ENCODE data around the gene NLRP9. TPM values are rescaled to one million over a fixed set of nuclear protein-coding genes. Genes with fewer than 3 reads are reported as not detected.
A peak's percentile ranks its signal among the peaks of the same experiment; 100 is the strongest.

Gene NLRP9
- total and polyA plus RNA-seq, 2 donors (not counting 1 experiment from before 2014, with no cell fraction given) = not detected

DNA sequence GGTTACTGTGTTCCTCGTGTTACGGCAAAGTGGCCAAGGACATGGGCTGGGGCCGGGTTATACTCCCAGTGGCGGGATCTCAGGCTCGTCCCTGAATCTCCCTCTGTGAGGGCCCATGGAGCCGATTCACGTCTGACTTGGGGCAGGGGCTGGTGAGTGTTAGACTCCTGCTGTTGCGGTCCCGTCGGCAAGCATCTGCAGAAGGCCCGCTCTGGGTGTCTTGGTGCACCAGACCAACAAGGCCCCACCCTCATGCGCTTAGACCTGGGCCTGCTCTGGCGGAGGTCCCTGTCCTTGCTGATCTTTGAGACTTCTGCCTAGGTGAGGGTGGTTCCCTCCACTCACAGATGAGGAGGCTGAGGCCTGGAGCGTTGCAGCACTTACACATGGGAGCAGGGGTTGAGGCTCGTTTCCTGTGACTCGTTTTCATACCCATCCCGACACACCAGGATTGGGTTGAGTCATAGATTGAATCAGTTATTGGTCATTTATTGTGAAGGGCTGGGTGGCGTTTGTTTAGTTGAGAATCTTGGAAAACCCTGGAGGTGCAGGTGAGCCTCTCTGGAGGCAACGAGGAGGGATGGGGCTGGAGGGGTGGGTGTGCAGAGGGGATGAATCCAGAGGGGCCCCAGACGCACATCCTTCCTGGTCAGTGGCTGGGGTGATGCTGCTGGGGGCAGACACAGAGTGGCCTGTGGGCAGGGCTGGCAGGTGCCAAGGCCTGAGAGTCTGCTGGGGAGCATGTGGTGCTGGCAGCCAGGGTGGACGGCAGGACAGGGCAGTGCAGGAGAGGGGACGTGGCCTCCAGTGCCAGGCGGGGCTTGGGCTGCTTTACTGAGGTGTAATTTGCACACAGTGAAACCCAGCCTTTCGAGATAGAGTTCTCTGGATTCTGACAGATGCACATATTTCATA lies 58.6 kb downstream of the NLRP9 start:
- H3K4me3 ChIP-seq (replicated peaks in 1 of 4; ENCODE audit: control extremely low read depth in 1 of 4, insufficient read depth in 1 of 4, low read depth in 3 of 4, low read length in 4 of 4) = no peak overlapping the region
- no peaks in the 10 kb centered on the region for H3K9me3 ChIP-seq (ENCODE audit: control insufficient read depth, insufficient read depth, low read depth, low read length)
- peaks cover 80% of the 10 kb centered on the region for H3K79me2 ChIP-seq (ENCODE audit: control insufficient read depth, insufficient read depth, low read length)
- peak overlapping the region; percentile 42 for H3K27ac ChIP-seq (ENCODE audit: insufficient read depth, low read length)
- peak in 1 of 2 donors; percentile 19 for DNase-seq (ENCODE audit: low read depth in 2 of 2)
- H4K20me1 ChIP-seq (ENCODE audit: control insufficient read depth, extremely low read depth, insufficient read depth, low read length) = peaks cover 2% of the 10 kb centered on the region
- H3K27me3 ChIP-seq (ENCODE audit: control insufficient read depth, insufficient read depth, low read length) = no peaks in the 10 kb centered on the region
- TF ChIP-seq EZH2 (IDR thresholded peaks at IDR 0.05; ENCODE audit: low read length, missing control alignments) = no peak
- TF ChIP-seq, protein P1, sequence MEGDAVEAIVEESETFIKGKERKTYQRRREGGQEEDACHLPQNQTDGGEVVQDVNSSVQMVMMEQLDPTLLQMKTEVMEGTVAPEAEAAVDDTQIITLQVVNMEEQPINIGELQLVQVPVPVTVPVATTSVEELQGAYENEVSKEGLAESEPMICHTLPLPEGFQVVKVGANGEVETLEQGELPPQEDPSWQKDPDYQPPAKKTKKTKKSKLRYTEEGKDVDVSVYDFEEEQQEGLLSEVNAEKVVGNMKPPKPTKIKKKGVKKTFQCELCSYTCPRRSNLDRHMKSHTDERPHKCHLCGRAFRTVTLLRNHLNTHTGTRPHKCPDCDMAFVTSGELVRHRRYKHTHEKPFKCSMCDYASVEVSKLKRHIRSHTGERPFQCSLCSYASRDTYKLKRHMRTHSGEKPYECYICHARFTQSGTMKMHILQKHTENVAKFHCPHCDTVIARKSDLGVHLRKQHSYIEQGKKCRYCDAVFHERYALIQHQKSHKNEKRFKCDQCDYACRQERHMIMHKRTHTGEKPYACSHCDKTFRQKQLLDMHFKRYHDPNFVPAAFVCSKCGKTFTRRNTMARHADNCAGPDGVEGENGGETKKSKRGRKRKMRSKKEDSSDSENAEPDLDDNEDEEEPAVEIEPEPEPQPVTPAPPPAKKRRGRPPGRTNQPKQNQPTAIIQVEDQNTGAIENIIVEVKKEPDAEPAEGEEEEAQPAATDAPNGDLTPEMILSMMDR (conservative IDR thresholded peaks at IDR 0.05 in 1 of 2, IDR thresholded peaks at IDR 0.05 in 1 of 2; ENCODE audit: low read depth in 1 of 2, low read length in 2 of 2) = no peak
- H3K4me1 ChIP-seq (ENCODE audit: control insufficient read depth, extremely low read depth, insufficient read depth, low read length) = peaks cover 17% of the 10 kb centered on the region
- H2AFZ ChIP-seq (ENCODE audit: low read length) = no peak overlapping the region
- H3K36me3 ChIP-seq (ENCODE audit: control insufficient read depth, insufficient read depth, low read length) = peaks cover 23% of the 10 kb centered on the region
- H3K9ac ChIP-seq (ENCODE audit: insufficient read depth, low read length) = no peak overlapping the region
- H3K4me2 ChIP-seq (ENCODE audit: extremely low read depth, insufficient read depth, low read length) = no peak overlapping the region

DNA sequence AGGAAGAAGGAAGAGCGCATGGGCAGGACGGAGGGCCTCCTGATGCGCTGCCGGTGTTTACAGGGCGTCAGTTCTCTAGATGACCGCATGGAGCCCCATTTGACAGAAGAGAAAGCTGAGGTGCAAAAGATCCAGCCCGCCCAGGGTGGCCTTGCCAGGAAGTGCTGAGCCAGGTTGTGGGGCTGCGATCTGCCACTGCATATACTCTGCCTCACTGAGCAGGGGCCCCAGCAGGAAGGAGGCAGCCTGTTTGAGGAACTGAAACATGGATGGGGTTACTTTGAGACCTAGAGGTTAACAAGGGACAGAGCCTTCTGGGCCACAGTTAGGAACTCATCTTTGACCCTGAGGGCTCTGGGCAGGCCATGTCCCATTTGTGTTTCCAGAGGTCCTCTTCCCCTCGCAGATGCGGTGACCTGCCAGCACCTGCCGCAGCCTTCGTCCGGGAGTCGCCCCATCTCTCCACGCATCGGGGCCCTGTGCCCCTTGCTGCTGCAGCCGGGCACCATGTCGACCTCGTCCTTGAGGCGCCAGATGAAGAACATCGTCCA lies 60.0 kb downstream of the NLRP9 start:
- TF ChIP-seq, protein P1 (conservative IDR thresholded peaks at IDR 0.05 in 1 of 2, IDR thresholded peaks at IDR 0.05 in 1 of 2; ENCODE audit: low read depth in 1 of 2, low read length in 2 of 2) = no peak
- no peak for TF ChIP-seq EZH2 (IDR thresholded peaks at IDR 0.05; ENCODE audit: low read length, missing control alignments)
- Histone ChIP-seq H3K4me2 (ENCODE audit: extremely low read depth, insufficient read depth, low read length) (no peak overlapping the region), H3K36me3 (ENCODE audit: control insufficient read depth, insufficient read depth, low read length) (peaks cover 24% of the 10 kb centered on the region), H3K27me3 (ENCODE audit: control insufficient read depth, insufficient read depth, low read length) (no peaks in the 10 kb centered on the region), H3K9ac (ENCODE audit: insufficient read depth, low read length) (no peak overlapping the region), H3K9me3 (ENCODE audit: control insufficient read depth, insufficient read depth, low read depth, low read length) (no peaks in the 10 kb centered on the region), H3K4me3 (replicated peaks in 1 of 4; ENCODE audit: control extremely low read depth in 1 of 4, insufficient read depth in 1 of 4, low read depth in 3 of 4, low read length in 4 of 4) (no peak overlapping the region), H4K20me1 (ENCODE audit: control insufficient read depth, extremely low read depth, insufficient read depth, low read length) (peaks cover 2% of the 10 kb centered on the region), H2AFZ (ENCODE audit: low read length) (no peak overlapping the region), H3K4me1 (ENCODE audit: control insufficient read depth, extremely low read depth, insufficient read depth, low read length) (peaks cover 17% of the 10 kb centered on the region), H3K27ac (ENCODE audit: insufficient read depth, low read length) (no peak overlapping the region), H3K79me2 (ENCODE audit: control insufficient read depth, insufficient read depth, low read length) (peaks cover 73% of the 10 kb centered on the region)
- no peak for DNase-seq (ENCODE audit: low read depth in 2 of 2)

DNA sequence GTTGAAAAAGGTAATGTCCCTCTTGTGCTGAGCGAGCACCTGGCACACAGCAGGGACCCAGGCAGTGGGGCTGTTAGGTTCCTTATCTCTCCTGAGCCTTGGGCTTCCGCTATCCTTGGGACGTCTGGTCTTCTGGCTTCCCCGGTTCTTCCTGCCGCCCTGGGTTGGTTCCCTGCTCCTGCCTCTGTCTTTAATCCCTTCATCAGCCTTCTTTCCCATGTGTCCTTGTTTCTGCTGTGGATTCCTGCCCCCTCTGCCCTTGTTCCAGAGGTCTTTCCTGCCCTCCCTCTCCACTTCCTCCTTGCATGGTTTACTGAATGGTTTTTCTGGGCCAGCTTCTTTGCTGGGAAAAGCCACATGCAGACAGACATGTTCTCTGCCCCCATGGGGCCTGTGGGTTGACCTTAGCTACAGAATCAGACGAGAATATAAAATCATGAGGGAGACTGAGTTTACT lies 60.6 kb downstream of the NLRP9 start:
- H2AFZ ChIP-seq (ENCODE audit: low read length) = no peak overlapping the region
- no peak for TF ChIP-seq EZH2 (IDR thresholded peaks at IDR 0.05; ENCODE audit: low read length, missing control alignments)
- TF ChIP-seq, protein P1 (conservative IDR thresholded peaks at IDR 0.05 in 1 of 2, IDR thresholded peaks at IDR 0.05 in 1 of 2; ENCODE audit: low read depth in 1 of 2, low read length in 2 of 2) = no peak
- no peak overlapping the region for H3K9ac ChIP-seq (ENCODE audit: insufficient read depth, low read length)
- H3K36me3 ChIP-seq (ENCODE audit: control insufficient read depth, insufficient read depth, low read length) = peaks cover 24% of the 10 kb centered on the region
- H3K4me1 ChIP-seq (ENCODE audit: control insufficient read depth, extremely low read depth, insufficient read depth, low read length) = peaks cover 17% of the 10 kb centered on the region
- peak overlapping the region; percentile 99 for H3K4me2 ChIP-seq (ENCODE audit: extremely low read depth, insufficient read depth, low read length)
- H3K9me3 ChIP-seq (ENCODE audit: control insufficient read depth, insufficient read depth, low read depth, low read length) = no peaks in the 10 kb centered on the region
- H3K27me3 ChIP-seq (ENCODE audit: control insufficient read depth, insufficient read depth, low read length) = no peaks in the 10 kb centered on the region
- peaks cover 75% of the 10 kb centered on the region for H3K79me2 ChIP-seq (ENCODE audit: control insufficient read depth, insufficient read depth, low read length)
- peaks cover 2% of the 10 kb centered on the region for H4K20me1 ChIP-seq (ENCODE audit: control insufficient read depth, extremely low read depth, insufficient read depth, low read length)
- H3K27ac ChIP-seq (ENCODE audit: insufficient read depth, low read length) = no peak overlapping the region
- no peak overlapping the region for H3K4me3 ChIP-seq (replicated peaks in 1 of 4; ENCODE audit: control extremely low read depth in 1 of 4, insufficient read depth in 1 of 4, low read depth in 3 of 4, low read length in 4 of 4)
- DNase-seq (ENCODE audit: low read depth in 2 of 2) = no peak

Data from fibroblast of lung (primary cell).